Right atrium auricular region (tissue), 2 donors: ENCODE results near the gene ARMH4. TPM values are rescaled to one million over a fixed set of nuclear protein-coding genes. Genes with fewer than 3 reads are reported as not detected.

Experiments used
- DNase-seq: peaks from one replicate; pipeline ENCODE4 v3.0.0-alpha.2; 2019; ENCODE audit warnings: low spot score
- H3K27ac ChIP-seq, 2 donors: fragments of 200-600 bp; sonication (generic); 1 replicate in 1 of 2; 2 replicates in 1 of 2; pipeline ENCODE4 v1.5.1; 2016 to 2019
- H3K27me3 ChIP-seq, 2 donors: fragments of 200-600 bp; sonication (generic); one replicate each; pipeline versions ENCODE4 v1.5.1 to v1.6.0; 2017 to 2019
- H3K36me3 ChIP-seq: fragments of 200-600 bp; sonication (generic); one replicate; pipeline ENCODE4 v1.5.1; 2016
- H3K4me1 ChIP-seq, 2 donors: fragments of 200-600 bp; sonication (generic); one replicate each; pipeline versions ENCODE4 v1.5.1 to v1.6.0; 2017 to 2019
- H3K4me3 ChIP-seq, 2 donors: fragments of 200-600 bp; sonication (generic); 1 replicate in 1 of 2; 2 replicates in 1 of 2; pipeline ENCODE4 v1.5.1; 2017 to 2019; ENCODE audit warnings: mild to moderate bottlenecking in 1 of 2, moderate library complexity in 1 of 2
- H3K9me3 ChIP-seq, 2 donors: fragments of 200-600 bp; sonication (generic); one replicate each; pipeline ENCODE4 v1.5.1; 2019
- total RNA-seq, 2 donors: library from RNA; depleted of rRNA; stranded (reverse); fragments of >200 nt; gene quantifications; one replicate each; pipeline ENCODE4 v1.1.0, GENCODE V29; 2016
- TF ChIP-seq, protein P1 (sequence below), 2 donors: fragments of 200-600 bp; sonication (generic); IDR thresholded peaks; one replicate each; pipeline ENCODE4 v1.5.1; 2019; ENCODE audit warnings: antibody characterized with exemption in 2 of 2

Gene ARMH4, protein sequence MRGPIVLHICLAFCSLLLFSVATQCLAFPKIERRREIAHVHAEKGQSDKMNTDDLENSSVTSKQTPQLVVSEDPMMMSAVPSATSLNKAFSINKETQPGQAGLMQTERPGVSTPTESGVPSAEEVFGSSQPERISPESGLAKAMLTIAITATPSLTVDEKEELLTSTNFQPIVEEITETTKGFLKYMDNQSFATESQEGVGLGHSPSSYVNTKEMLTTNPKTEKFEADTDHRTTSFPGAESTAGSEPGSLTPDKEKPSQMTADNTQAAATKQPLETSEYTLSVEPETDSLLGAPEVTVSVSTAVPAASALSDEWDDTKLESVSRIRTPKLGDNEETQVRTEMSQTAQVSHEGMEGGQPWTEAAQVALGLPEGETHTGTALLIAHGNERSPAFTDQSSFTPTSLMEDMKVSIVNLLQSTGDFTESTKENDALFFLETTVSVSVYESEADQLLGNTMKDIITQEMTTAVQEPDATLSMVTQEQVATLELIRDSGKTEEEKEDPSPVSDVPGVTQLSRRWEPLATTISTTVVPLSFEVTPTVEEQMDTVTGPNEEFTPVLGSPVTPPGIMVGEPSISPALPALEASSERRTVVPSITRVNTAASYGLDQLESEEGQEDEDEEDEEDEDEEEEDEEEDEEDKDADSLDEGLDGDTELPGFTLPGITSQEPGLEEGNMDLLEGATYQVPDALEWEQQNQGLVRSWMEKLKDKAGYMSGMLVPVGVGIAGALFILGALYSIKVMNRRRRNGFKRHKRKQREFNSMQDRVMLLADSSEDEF
- 10 to 100 TPM in 1 of 2 donors, 1 to 10 TPM in 1; 3.4 to 16.3 TPM for total RNA-seq

- Histone ChIP-seq H3K4me1 (peaks cover 0 to 12% of the 10 kb centered on the region in 2 donors), H3K27me3 (no peaks in the 10 kb centered on the region), H3K9me3 (no peaks in the 10 kb centered on the region), H3K36me3 (no peaks in the 10 kb centered on the region), H3K27ac (peak within 1 kb of the TSS; percentile 58 to 68), H3K4me3 (peak within 1 kb of the TSS; percentile 65 to 78)
- TF ChIP-seq, protein P1, sequence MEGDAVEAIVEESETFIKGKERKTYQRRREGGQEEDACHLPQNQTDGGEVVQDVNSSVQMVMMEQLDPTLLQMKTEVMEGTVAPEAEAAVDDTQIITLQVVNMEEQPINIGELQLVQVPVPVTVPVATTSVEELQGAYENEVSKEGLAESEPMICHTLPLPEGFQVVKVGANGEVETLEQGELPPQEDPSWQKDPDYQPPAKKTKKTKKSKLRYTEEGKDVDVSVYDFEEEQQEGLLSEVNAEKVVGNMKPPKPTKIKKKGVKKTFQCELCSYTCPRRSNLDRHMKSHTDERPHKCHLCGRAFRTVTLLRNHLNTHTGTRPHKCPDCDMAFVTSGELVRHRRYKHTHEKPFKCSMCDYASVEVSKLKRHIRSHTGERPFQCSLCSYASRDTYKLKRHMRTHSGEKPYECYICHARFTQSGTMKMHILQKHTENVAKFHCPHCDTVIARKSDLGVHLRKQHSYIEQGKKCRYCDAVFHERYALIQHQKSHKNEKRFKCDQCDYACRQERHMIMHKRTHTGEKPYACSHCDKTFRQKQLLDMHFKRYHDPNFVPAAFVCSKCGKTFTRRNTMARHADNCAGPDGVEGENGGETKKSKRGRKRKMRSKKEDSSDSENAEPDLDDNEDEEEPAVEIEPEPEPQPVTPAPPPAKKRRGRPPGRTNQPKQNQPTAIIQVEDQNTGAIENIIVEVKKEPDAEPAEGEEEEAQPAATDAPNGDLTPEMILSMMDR (IDR thresholded peaks at IDR 0.05), result peak; percentile 24 to 41
- peak; percentile 81 for DNase-seq
These were observed at the start of gene ARMH4 for GRCh38 chr14:58152014-58152857. Gene ARMH4, minus strand, starts transcription at chr14:58152213. Its CDS starts 12,855 bp downstream, at chr14:58139358.

GRCh38 chr14:58200846-58201245 lies 48.8 kb upstream of the ARMH4 start:
- H3K9me3 ChIP-seq, result no peaks in the 10 kb centered on the region
- TF ChIP-seq, protein P1 (IDR thresholded peaks at IDR 0.05), result no peak
- H3K27ac ChIP-seq, result peak overlapping the region; percentile 91 to 93
- peak overlapping the region; percentile 81 to 82 for H3K4me3 ChIP-seq
- peaks cover 12% of the 10 kb centered on the region for H3K36me3 ChIP-seq
- no peaks in the 10 kb centered on the region for H3K27me3 ChIP-seq
- no peak for DNase-seq
- H3K4me1 ChIP-seq, result peaks cover 0 to 14% of the 10 kb centered on the region in 2 donors

GRCh38 chr14:58200480-58200841 lies 48.4 kb upstream of the ARMH4 start:
- peak overlapping the region; percentile 91 to 93 for H3K27ac ChIP-seq
- DNase-seq, result no peak
- peaks cover 12% of the 10 kb centered on the region for H3K36me3 ChIP-seq
- TF ChIP-seq, protein P1 (IDR thresholded peaks at IDR 0.05), result no peak
- peak overlapping the region; percentile 81 to 82 for H3K4me3 ChIP-seq
- H3K9me3 ChIP-seq, result no peaks in the 10 kb centered on the region
- no peaks in the 10 kb centered on the region for H3K27me3 ChIP-seq
- H3K4me1 ChIP-seq, result peaks cover 0 to 14% of the 10 kb centered on the region in 2 donors

GRCh38 chr14:58199726-58200479 lies 47.9 kb upstream of the ARMH4 start, which contains the start of gene ACTR10:
Gene ACTR10, plus strand, starts transcription at chr14:58200149. Its CDS starts 69 bp downstream, at chr14:58200218.
- TF ChIP-seq, protein P1 (IDR thresholded peaks at IDR 0.05), result no peak
- no peaks in the 10 kb centered on the region for H3K9me3 ChIP-seq
- peaks cover 0 to 14% of the 10 kb centered on the region in 2 donors for H3K4me1 ChIP-seq
- peak; percentile 82 for DNase-seq
- H3K27me3 ChIP-seq, result no peaks in the 10 kb centered on the region
- peak within 1 kb of the TSS; percentile 81 to 82 for H3K4me3 ChIP-seq
- peaks cover 12% of the 10 kb centered on the region for H3K36me3 ChIP-seq
- H3K27ac ChIP-seq, result peak within 1 kb of the TSS; percentile 91 to 93

- Histone ChIP-seq H3K27me3 (no peaks in the 10 kb centered on the region), H3K36me3 (no peaks in the 10 kb centered on the region), H3K9me3 (no peaks in the 10 kb centered on the region), H3K27ac (no peak overlapping the region), H3K4me3 (no peak overlapping the region), H3K4me1 (peaks cover 0 to 14% of the 10 kb centered on the region in 2 donors)
- TF ChIP-seq, protein P1 (IDR thresholded peaks at IDR 0.05), result no peak
- no peak for DNase-seq
These were observed 46.1 kb upstream of the ARMH4 start for GRCh38 chr14:58198086-58198485.
